ENCODE results near the gene SDR9C7. TPM values are rescaled to one million over a fixed set of nuclear protein-coding genes. Genes with fewer than 3 reads are reported as not detected.

The SDR9C7 gene
- total RNA-seq, 1 experiment from 2014 or later = not detected

DNA sequence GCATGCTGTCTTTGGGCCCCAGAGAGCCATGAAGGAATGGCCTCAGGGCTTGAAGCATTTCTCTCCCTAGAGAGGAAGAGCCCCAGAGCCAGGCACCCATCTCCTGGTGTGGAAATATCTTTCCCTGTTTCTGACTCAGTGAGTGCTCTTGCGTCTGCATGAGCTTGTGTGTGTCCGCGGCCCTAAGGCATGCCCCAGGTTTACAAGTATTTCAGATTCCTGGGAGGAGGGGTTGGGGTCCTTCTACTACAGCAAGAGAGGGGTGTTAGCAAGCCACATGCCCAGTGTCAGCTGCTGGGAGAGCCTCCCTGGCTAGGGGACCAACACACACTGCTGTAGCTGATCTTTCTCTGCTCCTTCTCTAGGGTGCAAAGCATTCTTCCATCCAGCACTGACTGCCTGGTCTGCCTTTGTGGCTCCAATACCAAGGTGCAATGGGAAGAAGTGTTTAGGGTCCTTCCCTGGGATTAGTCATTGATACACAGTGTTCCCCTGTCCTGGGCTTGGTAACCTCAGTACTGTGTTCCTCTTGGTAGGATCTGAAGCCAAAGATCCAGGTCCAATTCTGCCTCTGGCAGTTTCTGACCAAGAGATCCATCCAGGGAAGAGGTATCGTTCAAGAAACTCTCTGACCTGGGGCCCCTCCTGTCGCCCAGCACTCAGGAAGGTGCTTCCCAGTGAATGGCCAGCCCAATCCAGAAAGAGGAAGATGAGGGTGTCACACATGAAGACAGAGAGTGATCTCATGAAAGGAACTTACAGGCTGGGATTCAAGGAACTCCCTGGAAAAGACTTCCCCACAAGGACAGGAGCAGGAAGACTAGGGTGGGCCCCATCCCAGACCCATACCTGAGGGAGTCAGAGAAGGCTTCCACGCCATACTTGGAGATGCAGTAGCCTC lies 20.1 kb upstream of the SDR9C7 start:
- ATAC-seq = no peak
- CTCF ChIA-PET = no interaction called here
- no peaks in the 10 kb centered on the region for H3K9me3 ChIP-seq (ENCODE audit: low read length)
- no peak overlapping the region for H2AFZ ChIP-seq (ENCODE audit: low read length)
- H3K4me2 ChIP-seq (ENCODE audit: low read length) = no peak overlapping the region
- H3K79me2 ChIP-seq (ENCODE audit: low read length) = no peaks in the 10 kb centered on the region
- no peak for DNase-seq
- H3K9ac ChIP-seq (ENCODE audit: low read length) = no peak overlapping the region
- H3K4me3 ChIP-seq (ENCODE audit: low read length) = no peak overlapping the region
- H3K4me1 ChIP-seq (ENCODE audit: insufficient read depth, low read length) = peaks cover 29% of the 10 kb centered on the region
- no peaks in the 10 kb centered on the region for H4K20me1 ChIP-seq (ENCODE audit: low read length)
- no peak overlapping the region for H3K27ac ChIP-seq (ENCODE audit: low read length)
- TF ChIP-seq EZH2phosphoT487 (IDR thresholded peaks at IDR 0.05; ENCODE audit: borderline replicate concordance, low read length) (no peak), EZH2 (IDR thresholded peaks at IDR 0.05; ENCODE audit: low read length, unreplicated experiment) (no peak)
- TF ChIP-seq, protein P1, sequence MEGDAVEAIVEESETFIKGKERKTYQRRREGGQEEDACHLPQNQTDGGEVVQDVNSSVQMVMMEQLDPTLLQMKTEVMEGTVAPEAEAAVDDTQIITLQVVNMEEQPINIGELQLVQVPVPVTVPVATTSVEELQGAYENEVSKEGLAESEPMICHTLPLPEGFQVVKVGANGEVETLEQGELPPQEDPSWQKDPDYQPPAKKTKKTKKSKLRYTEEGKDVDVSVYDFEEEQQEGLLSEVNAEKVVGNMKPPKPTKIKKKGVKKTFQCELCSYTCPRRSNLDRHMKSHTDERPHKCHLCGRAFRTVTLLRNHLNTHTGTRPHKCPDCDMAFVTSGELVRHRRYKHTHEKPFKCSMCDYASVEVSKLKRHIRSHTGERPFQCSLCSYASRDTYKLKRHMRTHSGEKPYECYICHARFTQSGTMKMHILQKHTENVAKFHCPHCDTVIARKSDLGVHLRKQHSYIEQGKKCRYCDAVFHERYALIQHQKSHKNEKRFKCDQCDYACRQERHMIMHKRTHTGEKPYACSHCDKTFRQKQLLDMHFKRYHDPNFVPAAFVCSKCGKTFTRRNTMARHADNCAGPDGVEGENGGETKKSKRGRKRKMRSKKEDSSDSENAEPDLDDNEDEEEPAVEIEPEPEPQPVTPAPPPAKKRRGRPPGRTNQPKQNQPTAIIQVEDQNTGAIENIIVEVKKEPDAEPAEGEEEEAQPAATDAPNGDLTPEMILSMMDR (conservative IDR thresholded peaks at IDR 0.05; ENCODE audit: low read depth, low read length) = no peak
- no peaks in the 10 kb centered on the region for H3K27me3 ChIP-seq (ENCODE audit: low read length)
- intact Hi-C loops (cut with micrococcal nuclease) = no loop called here
- no peaks in the 10 kb centered on the region for H3F3A ChIP-seq (ENCODE audit: low read length, unreplicated experiment)
- H3K9me2 ChIP-seq (replicated peaks; ENCODE audit: low read length) = no peaks in the 10 kb centered on the region
- POLR2A ChIA-PET (ENCODE audit: unreplicated experiment) = no interaction called here
- no peaks in the 10 kb centered on the region for H3K36me3 ChIP-seq (ENCODE audit: low read depth, low read length)
- BruUV-seq (replicated peaks) = no TSS peak

DNA sequence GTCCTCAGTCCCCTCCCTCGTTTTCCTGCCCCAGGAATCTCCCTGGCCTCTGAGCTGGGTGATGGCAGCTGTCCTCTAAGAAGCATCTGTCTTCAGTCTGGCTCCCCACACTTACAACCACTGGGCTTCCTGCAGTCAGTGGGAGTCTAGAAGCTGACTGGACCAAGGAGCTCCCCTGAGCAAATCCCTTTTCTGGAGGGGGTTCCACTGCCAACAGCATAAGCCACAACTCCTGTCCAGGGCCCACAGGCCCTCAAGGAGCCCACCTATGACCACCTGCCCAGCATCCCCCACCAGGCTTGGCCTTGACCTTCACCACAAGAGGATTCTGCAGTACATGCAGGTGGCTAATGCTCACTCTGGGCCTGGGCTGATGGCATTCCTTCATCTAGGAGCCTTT lies 19.1 kb upstream of the SDR9C7 start:
- no peak for DNase-seq
- no peak for ATAC-seq
- Histone ChIP-seq H3K9me2 (replicated peaks; ENCODE audit: low read length) (no peaks in the 10 kb centered on the region), H2AFZ (ENCODE audit: low read length) (no peak overlapping the region), H3K4me1 (ENCODE audit: insufficient read depth, low read length) (peaks cover 29% of the 10 kb centered on the region), H3K27me3 (ENCODE audit: low read length) (no peaks in the 10 kb centered on the region), H3K4me2 (ENCODE audit: low read length) (no peak overlapping the region), H3K9me3 (ENCODE audit: low read length) (no peaks in the 10 kb centered on the region), H3K79me2 (ENCODE audit: low read length) (no peaks in the 10 kb centered on the region), H3K4me3 (ENCODE audit: low read length) (no peak overlapping the region), H3K36me3 (ENCODE audit: low read depth, low read length) (no peaks in the 10 kb centered on the region), H4K20me1 (ENCODE audit: low read length) (no peaks in the 10 kb centered on the region), H3K9ac (ENCODE audit: low read length) (no peak overlapping the region), H3F3A (ENCODE audit: low read length, unreplicated experiment) (no peaks in the 10 kb centered on the region), H3K27ac (ENCODE audit: low read length) (no peak overlapping the region)
- no TSS peak for BruUV-seq (replicated peaks)
- intact Hi-C loops (cut with micrococcal nuclease) = no loop called here
- TF ChIP-seq EZH2 (IDR thresholded peaks at IDR 0.05; ENCODE audit: low read length, unreplicated experiment) = no peak
- TF ChIP-seq EZH2phosphoT487 (IDR thresholded peaks at IDR 0.05; ENCODE audit: borderline replicate concordance, low read length) = no peak
- TF ChIP-seq, protein P1 (conservative IDR thresholded peaks at IDR 0.05; ENCODE audit: low read depth, low read length) = no peak
- ChIA-PET POLR2A (ENCODE audit: unreplicated experiment) (no interaction called here), CTCF (no interaction called here)
